HEK293 (cell line): ENCODE results near the gene SPTSSB.

Experiments
- CTCF ChIA-PET: fragments of 350-600 bp; formaldehyde crosslinking; extraction: SDS; loops from one replicate; lab custom pipeline; 2021; ENCODE audit warnings: antibody characterized with exemption; lab: Yijun Ruan, JAX
- POLR2A ChIA-PET: fragments of 300-600 bp; formaldehyde crosslinking; extraction: SDS; loops from one replicate; lab custom pipeline; 2020; ENCODE audit warnings: antibody characterized with exemption, inconsistent platforms; lab: Yijun Ruan, JAX
- H3K27ac ChIP-seq: fragments of 200-500 bp; sonication (Bioruptor generic); 2 replicates; pipeline ENCODE4 v1.5.1; 2014; ENCODE audit warnings: low read depth, low read length, control low read depth, inconsistent platforms; ENCODE audit errors: extremely low read depth
- H3K36me3 ChIP-seq, 2 experiments: fragments of 200-500 bp in 1 of 2; sonication (Bioruptor generic) in 1 of 2; 1 replicate in 1 of 2; 2 replicates in 1 of 2; pipeline ENCODE4 v1.5.1; 2014 to 2017; ENCODE audit warnings: inconsistent platforms in 2 of 2, low read length in 2 of 2; ENCODE audit not compliant: control insufficient read depth in 2 of 2, insufficient read depth in 1 of 2
- H3K4me1 ChIP-seq: fragments of 200-500 bp; sonication (Bioruptor generic); 2 replicates; pipeline ENCODE4 v1.5.1; 2014; ENCODE audit warnings: mild to moderate bottlenecking, low read length, inconsistent platforms; ENCODE audit not compliant: control insufficient read depth, insufficient read depth
- H3K4me3 ChIP-seq: 2 replicates; pipeline ENCODE4 v1.5.1; 2011; ENCODE audit warnings: low read depth, mild to moderate bottlenecking, control low read depth, low read length, moderate library complexity
- H3K9me3 ChIP-seq: fragments of 200-500 bp; sonication (Bioruptor generic); 2 replicates; pipeline ENCODE4 v1.5.1; 2014; ENCODE audit warnings: low read depth, low read length, inconsistent platforms; ENCODE audit not compliant: control insufficient read depth, insufficient read depth
- EGR2 ChIP-seq: fragments of 450-650 bp; formaldehyde crosslinking; IDR thresholded peaks from 2 replicates; pipeline ENCODE4 v1.5.1; 2016; ENCODE audit warnings: low read depth, missing biosample characterization, missing genetic modification characterization
- HOXD13 ChIP-seq: sonication (generic); formaldehyde crosslinking; IDR thresholded peaks from 2 replicates; pipeline ENCODE4 v1.8.0; 2022; ENCODE audit warnings: missing genetic modification reagents, borderline replicate concordance
- KLF8 ChIP-seq: fragments of 450-650 bp; formaldehyde crosslinking; IDR thresholded peaks from 2 replicates; pipeline ENCODE4 v1.5.1; 2016; ENCODE audit warnings: missing biosample characterization, missing genetic modification characterization
- OVOL3 ChIP-seq: fragments of 450-650 bp; formaldehyde crosslinking; IDR thresholded peaks from 2 replicates; pipeline ENCODE4 v1.5.1; 2016; ENCODE audit warnings: missing biosample characterization, missing genetic modification characterization
- SP2 ChIP-seq: fragments of 450-650 bp; formaldehyde crosslinking; IDR thresholded peaks from 2 replicates; pipeline ENCODE4 v1.5.1; 2016; ENCODE audit warnings: missing biosample characterization, missing genetic modification characterization
- ZBTB48 ChIP-seq: fragments of 450-650 bp; formaldehyde crosslinking; IDR thresholded peaks from 2 replicates; pipeline ENCODE4 v1.5.1; 2016; ENCODE audit warnings: missing biosample characterization, missing genetic modification characterization
- ZFHX2 ChIP-seq: fragments of 450-650 bp; formaldehyde crosslinking; conservative IDR thresholded peaks from 2 replicates; pipeline ENCODE4 v1.5.1; 2016; ENCODE audit warnings: missing biosample characterization, missing genetic modification characterization
- ZFP37 ChIP-seq: fragments of 450-650 bp; formaldehyde crosslinking; IDR thresholded peaks from 2 replicates; pipeline ENCODE4 v1.5.1; 2016; ENCODE audit warnings: missing biosample characterization, missing genetic modification characterization
- ZNF157 ChIP-seq: fragments of 450-650 bp; formaldehyde crosslinking; IDR thresholded peaks from 2 replicates; pipeline ENCODE4 v1.5.1; 2016; ENCODE audit warnings: missing biosample characterization, missing genetic modification characterization
- ZNF19 ChIP-seq: fragments of 450-650 bp; formaldehyde crosslinking; IDR thresholded peaks from 2 replicates; pipeline ENCODE4; 2016; ENCODE audit warnings: missing biosample characterization, missing genetic modification characterization, low read depth
- ZNF202 ChIP-seq: fragments of 450-650 bp; formaldehyde crosslinking; IDR thresholded peaks from 2 replicates; pipeline ENCODE4 v1.5.1; 2016; ENCODE audit warnings: missing biosample characterization, missing genetic modification characterization, borderline replicate concordance
- ZNF274 ChIP-seq, 2 experiments: fragments of 200-500 bp in 1 of 2; fragments of 450-650 bp in 1 of 2; sonication (Bioruptor generic) in 1 of 2; formaldehyde crosslinking in 1 of 2; IDR thresholded peaks; 2 replicates each; pipeline versions ENCODE4 v1.5.1 to v1.6.1; 2014 to 2016; ENCODE audit warnings: borderline replicate concordance in 1 of 2, inconsistent platforms in 1 of 2, low read length in 1 of 2, missing biosample characterization in 1 of 2, missing genetic modification characterization in 1 of 2
- ZNF324 ChIP-seq: fragments of 450-650 bp; formaldehyde crosslinking; IDR thresholded peaks from 2 replicates; pipeline ENCODE4 v1.5.1; 2016; ENCODE audit warnings: missing biosample characterization, missing genetic modification characterization
- ZNF423 ChIP-seq: fragments of 450-650 bp; formaldehyde crosslinking; IDR thresholded peaks from 2 replicates; pipeline ENCODE4 v1.5.1; 2016; ENCODE audit warnings: missing biosample characterization, missing genetic modification characterization
- ZNF473 ChIP-seq: fragments of 450-650 bp; formaldehyde crosslinking; IDR thresholded peaks from 2 replicates; pipeline ENCODE4 v1.5.1; 2017; ENCODE audit warnings: missing biosample characterization, missing genetic modification characterization
- ZNF510 ChIP-seq: fragments of 450-650 bp; formaldehyde crosslinking; IDR thresholded peaks from 2 replicates; pipeline ENCODE4 v1.5.1; 2018; ENCODE audit warnings: mild to moderate bottlenecking, missing genetic modification characterization, missing biosample characterization; ENCODE audit not compliant: insufficient replicate concordance
- ZNF571 ChIP-seq: fragments of 450-650 bp; formaldehyde crosslinking; IDR thresholded peaks from 2 replicates; pipeline ENCODE4 v1.5.0; 2017; ENCODE audit warnings: missing biosample characterization, missing genetic modification characterization
- ZNF621 ChIP-seq: fragments of 450-650 bp; formaldehyde crosslinking; IDR thresholded peaks from 2 replicates; pipeline ENCODE4 v1.5.1; 2017; ENCODE audit warnings: missing biosample characterization, missing genetic modification characterization
- ZNF623 ChIP-seq: fragments of 450-650 bp; formaldehyde crosslinking; IDR thresholded peaks from 2 replicates; pipeline ENCODE4 v1.5.1; 2016; ENCODE audit warnings: missing biosample characterization, missing genetic modification characterization
- ZNF626 ChIP-seq: fragments of 450-650 bp; sonication (Bioruptor Pico); formaldehyde crosslinking; IDR thresholded peaks from 2 replicates; pipeline ENCODE4 v1.5.1; 2018; ENCODE audit warnings: missing biosample characterization, missing genetic modification characterization, inconsistent platforms
- ZNF677 ChIP-seq: fragments of 450-650 bp; IDR thresholded peaks from 2 replicates; pipeline ENCODE4 v1.5.0; 2018; ENCODE audit warnings: missing biosample characterization, mild to moderate bottlenecking, missing genetic modification characterization, moderate library complexity
- ZNF76 ChIP-seq: fragments of 450-650 bp; formaldehyde crosslinking; IDR thresholded peaks from 2 replicates; pipeline ENCODE4; 2016; ENCODE audit warnings: low read depth, missing biosample characterization, missing genetic modification characterization, borderline replicate concordance
- TF ChIP-seq, protein P1 (sequence below): fragments of 450-650 bp; formaldehyde crosslinking; IDR thresholded peaks from 2 replicates; pipeline ENCODE4; 2016; ENCODE audit warnings: missing biosample characterization, missing genetic modification characterization
- TF ChIP-seq, protein P2 (sequence below): fragments of 450-650 bp; formaldehyde crosslinking; IDR thresholded peaks from 2 replicates; pipeline ENCODE4 v1.5.1; 2016; ENCODE audit warnings: missing biosample characterization, missing genetic modification characterization
- TF ChIP-seq, protein P3 (sequence below): fragments of 450-650 bp; formaldehyde crosslinking; IDR thresholded peaks from 2 replicates; pipeline ENCODE4 v1.5.1; 2016; ENCODE audit warnings: missing biosample characterization, missing genetic modification characterization, low read depth
- TF ChIP-seq, protein P4 (sequence below): fragments of 450-650 bp; formaldehyde crosslinking; conservative IDR thresholded peaks from 2 replicates; pipeline ENCODE4 v1.5.1; 2016; ENCODE audit warnings: low read depth, missing biosample characterization, missing genetic modification characterization

Gene SPTSSB

DNA sequence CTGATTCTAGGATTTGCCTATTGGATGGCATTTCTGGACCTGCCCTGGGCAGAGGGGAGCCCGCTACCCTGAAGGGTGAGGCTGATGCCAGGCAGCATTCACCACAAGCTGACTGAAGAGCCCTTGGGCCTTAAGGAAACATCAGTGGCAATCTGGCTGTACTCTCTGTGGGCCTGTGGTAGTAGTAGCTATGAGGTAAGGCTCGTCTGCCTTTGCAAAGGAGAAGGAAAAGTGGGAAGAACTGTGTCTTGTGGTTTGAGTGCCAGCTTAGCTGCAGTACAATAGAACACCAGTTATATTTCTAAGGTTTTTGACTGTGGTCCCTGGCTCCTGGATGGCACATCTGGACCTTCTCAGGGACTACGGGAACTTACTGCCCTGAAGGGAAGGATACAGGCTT lies 51.5 kb downstream of the SPTSSB start (continued):
- TF ChIP-seq, protein P1, sequence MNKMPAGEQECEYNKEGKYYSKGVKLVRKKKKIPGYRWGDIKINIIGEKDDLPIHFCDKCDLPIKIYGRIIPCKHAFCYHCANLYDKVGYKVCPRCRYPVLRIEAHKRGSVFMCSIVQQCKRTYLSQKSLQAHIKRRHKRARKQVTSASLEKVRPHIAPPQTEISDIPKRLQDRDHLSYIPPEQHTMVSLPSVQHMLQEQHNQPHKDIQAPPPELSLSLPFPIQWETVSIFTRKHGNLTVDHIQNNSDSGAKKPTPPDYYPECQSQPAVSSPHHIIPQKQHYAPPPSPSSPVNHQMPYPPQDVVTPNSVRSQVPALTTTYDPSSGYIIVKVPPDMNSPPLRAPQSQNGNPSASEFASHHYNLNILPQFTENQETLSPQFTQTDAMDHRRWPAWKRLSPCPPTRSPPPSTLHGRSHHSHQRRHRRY, result no peak
- TF ChIP-seq EGR2 (tag by site-specific recombination) (no peak), ZNF76 (no peak), SP2 (tag by site-specific recombination) (no peak), ZNF423 (tag by site-specific recombination) (no peak), ZFP37 (tag by site-specific recombination) (no peak), ZBTB48 (tag by site-specific recombination) (no peak), ZFHX2 (no peak)
- TF ChIP-seq, protein P2, sequence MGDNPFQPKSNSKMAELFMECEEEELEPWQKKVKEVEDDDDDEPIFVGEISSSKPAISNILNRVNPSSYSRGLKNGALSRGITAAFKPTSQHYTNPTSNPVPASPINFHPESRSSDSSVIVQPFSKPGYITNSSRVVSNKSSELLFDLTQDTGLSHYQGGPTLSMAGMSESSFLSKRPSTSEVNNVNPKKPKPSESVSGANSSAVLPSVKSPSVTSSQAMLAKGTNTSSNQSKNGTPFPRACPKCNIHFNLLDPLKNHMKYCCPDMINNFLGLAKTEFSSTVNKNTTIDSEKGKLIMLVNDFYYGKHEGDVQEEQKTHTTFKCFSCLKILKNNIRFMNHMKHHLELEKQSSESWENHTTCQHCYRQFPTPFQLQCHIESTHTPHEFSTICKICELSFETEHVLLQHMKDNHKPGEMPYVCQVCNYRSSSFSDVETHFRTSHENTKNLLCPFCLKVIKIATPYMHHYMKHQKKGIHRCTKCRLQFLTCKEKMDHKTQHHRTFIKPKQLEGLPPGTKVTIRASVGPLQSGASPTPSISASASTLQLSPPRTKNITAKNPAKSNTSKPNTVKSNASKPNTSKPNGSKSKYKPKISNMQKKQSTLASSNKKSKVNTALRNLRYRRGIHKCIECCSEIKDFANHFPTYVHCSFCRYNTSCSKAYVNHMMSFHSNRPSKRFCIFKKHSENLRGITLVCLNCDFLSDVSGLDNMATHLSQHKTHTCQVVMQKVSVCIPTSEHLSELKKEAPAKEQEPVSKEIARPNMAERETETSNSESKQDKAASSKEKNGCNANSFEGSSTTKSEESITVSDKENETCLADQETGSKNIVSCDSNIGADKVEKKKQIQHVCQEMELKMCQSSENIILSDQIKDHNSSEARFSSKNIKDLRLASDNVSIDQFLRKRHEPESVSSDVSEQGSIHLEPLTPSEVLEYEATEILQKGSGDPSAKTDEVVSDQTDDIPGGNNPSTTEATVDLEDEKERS (tag by site-specific recombination), result no peak
- TF ChIP-seq, protein P3, sequence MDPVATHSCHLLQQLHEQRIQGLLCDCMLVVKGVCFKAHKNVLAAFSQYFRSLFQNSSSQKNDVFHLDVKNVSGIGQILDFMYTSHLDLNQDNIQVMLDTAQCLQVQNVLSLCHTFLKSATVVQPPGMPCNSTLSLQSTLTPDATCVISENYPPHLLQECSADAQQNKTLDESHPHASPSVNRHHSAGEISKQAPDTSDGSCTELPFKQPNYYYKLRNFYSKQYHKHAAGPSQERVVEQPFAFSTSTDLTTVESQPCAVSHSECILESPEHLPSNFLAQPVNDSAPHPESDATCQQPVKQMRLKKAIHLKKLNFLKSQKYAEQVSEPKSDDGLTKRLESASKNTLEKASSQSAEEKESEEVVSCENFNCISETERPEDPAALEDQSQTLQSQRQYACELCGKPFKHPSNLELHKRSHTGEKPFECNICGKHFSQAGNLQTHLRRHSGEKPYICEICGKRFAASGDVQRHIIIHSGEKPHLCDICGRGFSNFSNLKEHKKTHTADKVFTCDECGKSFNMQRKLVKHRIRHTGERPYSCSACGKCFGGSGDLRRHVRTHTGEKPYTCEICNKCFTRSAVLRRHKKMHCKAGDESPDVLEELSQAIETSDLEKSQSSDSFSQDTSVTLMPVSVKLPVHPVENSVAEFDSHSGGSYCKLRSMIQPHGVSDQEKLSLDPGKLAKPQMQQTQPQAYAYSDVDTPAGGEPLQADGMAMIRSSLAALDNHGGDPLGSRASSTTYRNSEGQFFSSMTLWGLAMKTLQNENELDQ (tag by site-specific recombination), result no peak

DNA sequence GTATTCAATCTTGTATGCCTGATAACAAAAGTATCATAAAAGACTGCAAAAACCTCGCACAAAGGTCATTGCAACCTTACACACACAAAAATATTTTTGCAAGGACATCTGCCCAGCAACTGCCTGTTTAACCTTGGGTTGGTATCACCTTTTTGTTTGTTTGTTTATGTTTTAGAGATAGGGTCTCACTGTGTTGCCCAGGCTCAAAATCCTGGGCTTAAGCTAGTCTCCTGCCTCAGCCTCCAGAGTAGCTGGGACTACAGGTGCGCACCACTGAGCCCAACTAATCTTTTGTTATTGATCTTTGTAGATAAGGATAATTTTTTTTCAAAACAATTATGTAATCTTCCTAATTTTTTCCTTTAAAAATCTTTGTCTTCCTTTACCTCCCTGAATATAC lies 54.2 kb downstream of the SPTSSB start:
- Histone ChIP-seq H3K4me3 (no peak overlapping the region), H3K9me3 (no peaks in the 10 kb centered on the region), H3K27ac (no peak overlapping the region), H3K36me3 (no peaks in the 10 kb centered on the region), H3K4me1 (no peaks in the 10 kb centered on the region)
- no peak for TF ChIP-seq ZNF423 (tag by site-specific recombination)
- no peak for TF ChIP-seq ZNF19 (tag by site-specific recombination)
- no peak for TF ChIP-seq ZNF473 (tag by site-specific recombination)
- no peak for TF ChIP-seq ZNF626 (tag by site-specific recombination)
- no peak for TF ChIP-seq ZNF510 (tag by site-specific recombination)
- TF ChIP-seq ZNF677, result no peak
- no peak for TF ChIP-seq OVOL3 (tag by site-specific recombination)
- TF ChIP-seq, protein P4, sequence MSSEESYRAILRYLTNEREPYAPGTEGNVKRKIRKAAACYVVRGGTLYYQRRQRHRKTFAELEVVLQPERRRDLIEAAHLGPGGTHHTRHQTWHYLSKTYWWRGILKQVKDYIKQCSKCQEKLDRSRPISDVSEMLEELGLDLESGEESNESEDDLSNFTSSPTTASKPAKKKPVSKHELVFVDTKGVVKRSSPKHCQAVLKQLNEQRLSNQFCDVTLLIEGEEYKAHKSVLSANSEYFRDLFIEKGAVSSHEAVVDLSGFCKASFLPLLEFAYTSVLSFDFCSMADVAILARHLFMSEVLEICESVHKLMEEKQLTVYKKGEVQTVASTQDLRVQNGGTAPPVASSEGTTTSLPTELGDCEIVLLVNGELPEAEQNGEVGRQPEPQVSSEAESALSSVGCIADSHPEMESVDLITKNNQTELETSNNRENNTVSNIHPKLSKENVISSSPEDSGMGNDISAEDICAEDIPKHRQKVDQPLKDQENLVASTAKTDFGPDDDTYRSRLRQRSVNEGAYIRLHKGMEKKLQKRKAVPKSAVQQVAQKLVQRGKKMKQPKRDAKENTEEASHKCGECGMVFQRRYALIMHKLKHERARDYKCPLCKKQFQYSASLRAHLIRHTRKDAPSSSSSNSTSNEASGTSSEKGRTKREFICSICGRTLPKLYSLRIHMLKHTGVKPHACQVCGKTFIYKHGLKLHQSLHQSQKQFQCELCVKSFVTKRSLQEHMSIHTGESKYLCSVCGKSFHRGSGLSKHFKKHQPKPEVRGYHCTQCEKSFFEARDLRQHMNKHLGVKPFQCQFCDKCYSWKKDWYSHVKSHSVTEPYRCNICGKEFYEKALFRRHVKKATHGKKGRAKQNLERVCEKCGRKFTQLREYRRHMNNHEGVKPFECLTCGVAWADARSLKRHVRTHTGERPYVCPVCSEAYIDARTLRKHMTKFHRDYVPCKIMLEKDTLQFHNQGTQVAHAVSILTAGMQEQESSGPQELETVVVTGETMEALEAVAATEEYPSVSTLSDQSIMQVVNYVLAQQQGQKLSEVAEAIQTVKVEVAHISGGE, result no peak
- TF ChIP-seq ZNF621 (tag by site-specific recombination), result no peak
- no peak for TF ChIP-seq ZNF571 (tag by site-specific recombination)
- TF ChIP-seq HOXD13 (CRISPR knock-in tag), result no peak
- no peak for TF ChIP-seq KLF8 (tag by site-specific recombination)
- no peak for TF ChIP-seq ZNF274 (IDR thresholded peaks at IDR 0.05; ENCODE audit: low read length)
- no peak for TF ChIP-seq ZNF274 (tag by site-specific recombination; IDR thresholded peaks at IDR 0.05; ENCODE audit: borderline replicate concordance)
- TF ChIP-seq ZNF324 (tag by site-specific recombination), result no peak
- TF ChIP-seq ZNF157, result no peak
- TF ChIP-seq ZNF623 (tag by site-specific recombination), result no peak
- TF ChIP-seq ZNF202, result no peak
- ChIA-PET POLR2A (no interaction called here), CTCF (interaction anchor here (0.7 kb wide), 1 partner anchor 23 kb away, joined by 4 read pairs; no protein-coding TSS in a partner anchor)
